HG02870 (cell line): ENCODE data around the gene HMGXB4.

Experiments used
- ATAC-seq: cut with Tn5 transposase; IDR thresholded peaks from one replicate; pipeline ENCODE4 v1.9.1; 2021; ENCODE audit warnings: mild to moderate bottlenecking, moderate library complexity; ENCODE audit not compliant: unreplicated experiment

HMGXB4 gene

DNA sequence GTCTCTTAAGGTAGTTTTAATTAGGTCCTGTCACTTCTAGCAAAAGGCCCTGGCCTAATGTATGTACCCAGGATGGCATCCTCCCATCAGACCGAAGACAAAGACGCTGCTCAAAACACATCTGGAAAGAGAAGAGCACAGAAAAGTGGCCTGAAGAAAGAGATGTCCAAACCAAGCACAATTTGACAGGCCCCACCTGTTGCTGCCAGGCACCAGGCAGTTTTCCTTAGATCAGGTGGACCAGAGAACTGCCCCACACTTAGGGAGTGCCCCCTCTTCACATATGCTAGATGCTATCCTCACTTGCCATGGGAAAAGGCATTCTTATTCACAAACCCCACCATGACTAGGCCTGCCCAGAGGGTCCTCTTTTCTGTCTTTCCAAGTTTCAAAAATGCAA, 3.3 kb upstream of the HMGXB4 start:
- ATAC-seq: no peak

GRCh38 chr22:35257002-35257320, 332 bp upstream of the HMGXB4 start:
- peak; percentile 6 for ATAC-seq

GRCh38 chr22:35258191-35258988, 1.1 kb downstream of the HMGXB4 start:
- ATAC-seq: no peak

DNA sequence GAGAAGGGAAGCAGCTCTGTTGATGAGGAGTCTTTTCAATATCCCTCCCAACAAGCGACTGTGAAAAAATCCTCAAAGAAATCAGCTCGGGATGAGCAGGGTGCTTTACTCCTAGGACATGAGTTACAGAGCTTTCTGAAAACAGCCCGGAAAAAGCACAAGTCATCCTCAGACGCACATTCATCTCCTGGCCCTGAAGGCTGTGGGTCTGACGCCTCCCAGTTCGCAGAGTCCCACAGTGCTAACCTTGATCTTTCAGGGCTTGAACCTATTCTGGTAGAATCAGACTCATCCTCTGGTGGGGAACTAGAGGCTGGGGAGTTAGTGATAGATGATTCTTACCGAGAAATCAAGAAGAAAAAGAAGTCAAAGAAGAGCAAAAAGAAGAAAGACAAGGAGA, 7.7 kb downstream of the HMGXB4 start:
- no peak for ATAC-seq

DNA sequence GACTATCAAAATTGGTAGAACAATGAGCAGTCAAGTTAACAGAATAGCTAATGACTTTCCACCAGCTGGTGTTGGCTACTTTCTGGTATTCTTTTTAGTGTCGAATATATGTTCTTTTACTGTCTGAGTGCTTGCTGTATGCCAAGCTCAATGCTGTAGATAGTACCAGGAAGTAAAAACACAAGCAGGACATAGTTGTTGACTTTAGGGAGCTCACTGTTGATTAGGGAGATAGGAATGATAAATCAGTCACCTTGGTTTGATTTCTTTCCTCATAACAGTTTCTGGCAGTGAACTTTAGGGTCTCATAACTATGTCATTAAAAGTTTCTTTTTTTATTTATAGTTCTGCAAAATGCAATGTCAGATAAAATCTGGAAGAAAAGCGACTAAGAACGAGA, 9.0 kb downstream of the HMGXB4 start:
- ATAC-seq: no peak

DNA sequence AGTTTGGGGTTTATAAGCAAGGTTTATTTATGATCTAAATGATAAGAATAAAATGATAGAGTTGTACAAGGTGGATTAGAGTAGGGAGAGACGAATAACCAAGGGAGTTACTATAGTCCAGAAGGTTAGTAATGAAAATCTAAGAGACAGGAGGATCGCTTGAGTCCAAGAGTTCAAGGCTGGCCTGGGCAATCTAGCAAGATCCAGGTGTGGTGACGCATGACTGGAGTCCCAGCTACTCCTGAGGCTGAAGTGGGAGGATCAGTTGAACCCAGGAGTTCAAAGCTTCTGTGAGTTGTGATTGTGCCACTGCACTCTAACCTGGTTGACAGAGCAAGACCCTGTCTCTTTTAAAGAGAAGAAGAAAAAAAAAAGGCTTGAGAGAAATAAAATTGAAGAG, 12.3 kb downstream of the HMGXB4 start:
- no peak for ATAC-seq

DNA sequence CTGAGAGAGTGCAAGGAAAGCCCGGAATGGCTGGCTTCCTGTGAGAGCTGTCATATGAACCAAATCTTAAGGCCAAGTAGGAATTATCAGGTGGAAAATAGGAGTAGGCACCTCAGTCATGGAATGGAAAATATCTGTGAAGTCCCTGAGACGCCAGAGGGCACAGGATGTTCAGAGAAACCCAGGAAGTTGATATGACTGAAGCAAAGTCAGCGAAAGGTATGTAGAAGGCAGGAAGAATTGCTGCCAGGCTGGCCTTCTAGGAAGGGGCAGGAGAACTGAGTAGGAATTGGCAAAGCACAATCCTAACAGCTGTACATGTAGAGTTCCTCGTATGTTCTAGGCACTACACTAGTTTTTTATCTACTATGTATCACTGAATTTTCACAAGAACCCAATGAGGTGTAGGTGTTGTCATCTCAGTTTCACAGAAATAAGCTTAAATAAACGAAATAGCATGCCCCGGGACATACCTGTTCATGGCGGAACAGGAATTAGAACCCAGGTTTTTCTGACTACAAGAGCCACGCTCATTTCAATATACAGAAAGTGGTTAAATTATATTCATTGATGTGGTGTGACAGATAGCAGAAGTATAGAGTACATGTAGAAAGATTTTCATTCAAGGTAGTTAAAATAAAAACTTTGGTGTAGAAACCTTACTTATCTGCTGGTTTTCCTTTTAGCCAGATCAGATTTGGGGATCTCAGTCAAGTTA, 17.0 kb downstream of the HMGXB4 start:
- no peak for ATAC-seq

- ATAC-seq: no peak
Measured at GRCh38 chr22:35275580-35275979, 18.3 kb downstream of the HMGXB4 start.

DNA sequence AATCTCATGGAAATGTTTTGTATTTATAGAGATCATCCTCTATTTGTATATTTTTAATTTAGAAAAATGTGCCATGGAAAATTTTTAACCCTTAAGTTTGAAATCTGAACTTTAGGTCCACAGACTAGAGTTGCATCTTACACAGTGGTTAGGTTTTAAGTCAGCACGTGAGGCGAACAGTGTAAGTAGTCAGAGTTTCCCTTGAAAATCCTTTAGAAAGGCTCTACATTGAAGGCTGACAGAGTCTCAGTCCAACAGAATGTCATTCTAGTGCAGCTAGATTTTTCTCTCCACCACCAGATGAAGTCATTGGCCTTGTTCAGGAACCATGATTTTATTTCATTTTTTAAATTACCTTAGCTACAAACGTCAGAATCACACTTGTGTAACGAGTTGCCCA, 18.7 kb downstream of the HMGXB4 start:
- no peak for ATAC-seq

DNA sequence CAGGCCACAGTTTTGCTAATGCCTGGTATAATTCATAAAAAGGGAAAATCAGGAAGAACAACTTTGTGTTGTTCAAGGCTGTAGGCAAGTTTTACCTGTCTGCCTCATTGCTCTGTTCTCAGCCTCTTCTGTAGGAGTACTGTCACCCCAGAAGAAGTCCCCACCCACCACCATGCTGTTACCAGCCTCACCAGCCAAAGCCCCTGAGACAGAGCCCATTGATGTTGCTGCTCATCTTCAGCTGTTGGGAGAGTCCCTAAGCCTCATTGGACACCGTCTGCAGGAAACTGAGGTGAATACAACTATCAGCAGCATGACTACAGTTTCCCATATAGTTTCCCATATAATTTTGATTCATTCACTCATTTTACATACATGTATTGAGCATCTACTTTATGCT, 30.8 kb downstream of the HMGXB4 start:
- ATAC-seq: no peak

GRCh38 chr22:35292786-35293185, 35.5 kb downstream of the HMGXB4 start:
- ATAC-seq: no peak

- no peak for ATAC-seq
Measured at GRCh38 chr22:35296051-35296450, 38.8 kb downstream of the HMGXB4 start.

DNA sequence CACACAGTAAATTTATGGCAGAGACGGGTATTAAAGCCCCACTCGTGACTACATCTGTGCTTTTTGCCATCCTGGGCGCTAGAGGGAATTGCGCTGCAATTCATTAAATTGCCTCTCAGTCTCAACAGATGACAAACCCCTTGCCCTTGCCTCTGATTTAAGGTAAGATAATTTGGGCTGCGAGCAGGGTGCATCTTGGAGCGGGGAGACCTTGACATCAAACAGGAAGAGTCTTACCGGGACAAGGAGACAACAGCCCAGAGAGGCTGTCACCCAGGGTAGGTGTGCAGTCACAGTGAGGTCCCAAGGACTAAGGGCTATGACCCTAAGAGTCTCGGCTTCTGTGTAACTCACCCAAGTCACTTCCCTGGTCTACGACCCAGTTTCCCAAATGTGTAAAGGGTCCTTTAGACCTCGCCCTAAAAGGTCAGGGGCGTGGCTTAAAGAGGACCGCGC, 42.0 kb downstream of the HMGXB4 start:
- peak; percentile 14 for ATAC-seq

DNA sequence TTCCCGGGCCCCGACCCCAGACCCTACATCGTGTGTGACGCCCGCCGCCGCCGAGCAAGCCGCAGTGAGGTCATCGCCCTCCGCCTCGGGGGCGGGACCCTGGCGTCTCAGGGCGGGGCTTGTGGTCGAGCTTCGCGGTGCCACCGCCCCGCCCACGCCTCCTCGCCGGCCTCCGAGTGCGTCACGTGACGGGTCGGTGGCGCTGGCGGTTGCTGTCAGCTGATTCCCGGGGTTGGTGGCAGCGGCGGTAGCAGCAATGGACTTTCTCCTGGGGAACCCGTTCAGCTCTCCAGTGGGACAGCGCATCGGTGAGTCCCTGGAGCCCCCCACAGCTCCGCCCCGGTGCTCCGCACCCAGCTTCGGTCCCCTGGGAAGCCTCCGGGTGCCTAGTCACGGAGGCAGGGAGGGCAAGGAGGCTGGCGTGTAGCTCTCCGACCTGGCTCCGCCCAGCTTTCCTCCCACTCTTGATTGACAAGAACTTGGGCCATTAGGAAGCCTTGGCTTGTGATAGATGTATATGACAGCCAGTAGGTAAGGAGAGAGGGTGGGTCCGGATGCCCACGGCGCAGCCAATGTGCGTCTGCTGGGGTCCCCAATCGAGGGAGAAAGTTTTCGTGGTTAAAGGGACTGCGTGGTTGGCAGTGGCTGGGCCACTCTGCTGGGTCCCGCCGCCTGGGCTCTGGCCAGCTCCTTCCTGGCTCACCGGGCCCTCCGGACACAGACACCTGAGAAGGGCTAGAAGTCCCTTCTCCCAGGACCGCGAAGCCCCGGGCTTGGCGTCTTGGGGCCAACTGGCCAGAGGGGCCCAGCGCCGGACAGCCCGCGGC, 42.6 kb downstream of the HMGXB4 start, which contains the start of gene TOM1:
Gene TOM1, plus strand, starts transcription at position 222 of the 827 bp plus-strand sequence. Its CDS starts 35 bp downstream, at position 257.
- ATAC-seq: peak; percentile 97

DNA sequence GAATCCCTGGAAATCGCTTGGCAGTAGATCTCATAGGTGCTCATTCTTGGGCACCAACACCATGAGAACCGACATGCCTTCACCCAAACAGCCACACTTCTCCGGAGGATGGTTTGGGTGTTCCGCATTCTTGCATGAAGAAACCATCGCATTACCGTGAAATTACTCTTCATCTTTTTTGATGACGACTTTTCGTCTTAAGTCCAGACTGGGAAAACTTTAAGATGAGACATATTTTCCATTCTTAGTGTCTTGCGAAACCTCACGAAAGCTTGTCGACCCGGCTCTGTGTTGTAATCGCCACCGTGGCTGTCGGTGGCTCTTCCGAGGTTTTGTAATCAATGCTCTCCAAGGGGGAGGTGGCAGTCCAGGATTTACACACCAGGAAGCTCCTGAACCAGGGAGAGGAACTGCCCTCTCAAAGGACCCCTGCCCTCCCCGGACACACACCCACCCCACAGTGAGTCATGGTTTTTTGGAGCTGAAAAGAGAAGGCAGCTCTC, 44.1 kb downstream of the HMGXB4 start:
- no peak for ATAC-seq

DNA sequence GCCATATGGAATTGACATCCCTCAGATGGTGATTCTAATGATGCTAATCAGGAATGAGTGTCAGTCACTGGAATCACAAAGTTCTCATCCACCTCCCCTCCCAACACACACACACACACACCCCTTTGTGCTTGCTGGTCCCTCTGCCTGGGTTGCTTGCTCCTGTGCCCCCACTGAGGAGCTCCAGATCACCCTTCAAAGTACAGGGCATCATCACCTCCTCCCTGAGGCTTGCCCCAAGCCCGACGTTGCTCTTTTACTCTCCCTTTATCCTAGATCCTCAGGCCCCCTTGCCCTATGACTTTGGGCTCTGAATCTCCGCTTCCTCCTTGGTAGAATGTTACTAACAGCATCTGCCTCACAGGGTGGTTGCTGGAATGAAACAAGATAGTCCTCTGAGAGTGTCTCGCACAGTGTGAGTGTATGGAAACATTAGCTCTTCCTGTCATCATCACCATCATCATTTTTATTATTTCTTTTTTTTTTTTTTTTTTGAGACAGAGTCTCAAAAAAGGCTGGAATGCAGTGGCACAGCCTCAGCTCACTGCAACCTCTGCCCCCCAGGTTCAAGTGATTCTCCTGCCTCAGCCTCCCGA, 45.8 kb downstream of the HMGXB4 start:
- ATAC-seq: no peak

DNA sequence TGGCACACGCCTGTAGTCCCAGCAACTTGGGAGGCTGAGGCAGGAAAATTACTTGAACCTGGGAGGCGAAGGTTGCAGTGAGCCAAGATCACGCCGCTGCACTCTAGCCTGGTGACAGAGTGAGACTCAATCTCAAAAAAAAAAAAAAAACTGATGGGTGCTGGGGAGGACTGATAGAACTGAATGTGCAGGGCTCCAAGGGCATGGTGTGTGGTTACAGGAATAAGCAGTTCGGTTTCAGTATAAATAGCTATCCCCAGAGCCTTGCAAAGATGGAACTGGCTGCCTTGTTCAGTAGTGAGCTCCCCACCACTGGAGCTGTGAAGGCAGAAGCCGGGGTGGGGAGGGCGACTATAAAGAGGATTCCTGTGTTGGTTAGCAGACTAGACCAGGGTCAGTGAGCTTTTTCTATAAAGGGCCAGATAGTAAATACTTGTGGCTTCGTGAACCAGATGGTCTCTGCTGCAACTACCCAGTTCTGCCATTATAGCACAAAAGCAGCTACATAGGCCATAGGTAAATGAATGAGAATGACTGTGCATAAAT, 48.3 kb downstream of the HMGXB4 start:
- no peak for ATAC-seq

- ATAC-seq: no peak
Measured at GRCh38 chr22:35306350-35306967, 49.2 kb downstream of the HMGXB4 start.

DNA sequence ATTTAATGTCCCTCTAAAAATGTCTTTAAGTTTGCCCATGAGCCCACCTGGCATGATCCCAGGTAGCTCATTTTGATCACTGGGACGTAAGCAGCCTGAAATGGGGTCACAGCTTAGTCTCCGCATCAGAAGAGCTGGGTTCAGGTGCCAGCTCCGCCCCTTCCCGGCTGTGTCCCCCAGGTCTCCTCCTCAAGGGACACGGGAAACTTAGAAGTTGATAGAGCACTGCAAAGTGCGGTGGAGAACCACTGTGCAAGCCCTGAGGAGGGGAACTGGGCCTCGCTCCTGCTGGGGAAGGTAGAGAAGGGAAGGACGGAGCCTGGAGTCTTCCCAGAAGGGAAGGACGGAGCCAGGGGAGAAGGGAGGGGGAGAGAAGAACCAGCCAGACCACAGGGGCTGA, 50.1 kb downstream of the HMGXB4 start:
- no peak for ATAC-seq

- ATAC-seq: no peak
Measured at GRCh38 chr22:35307892-35308291, 50.6 kb downstream of the HMGXB4 start.
